Neural progenitor cell (in vitro differentiated cells): Measurements from ENCODE around the gene HS3ST4.

Source experiments
- CTCF ChIP-seq: fragments of 200-600 bp; sonication (generic); IDR thresholded peaks from 2 replicates; pipeline ENCODE4 v1.5.1; 2017; ENCODE audit warnings: antibody characterized with exemption, mild to moderate bottlenecking
- EZH2phosphoT487 ChIP-seq: fragments of 200-600 bp; sonication (generic); IDR thresholded peaks from 2 replicates; pipeline ENCODE4 v1.6.1; 2017; ENCODE audit warnings: antibody characterized with exemption

GRCh38 chr16:26058326-26058725, 366.6 kb downstream of the HS3ST4 start:
- no peak for TF ChIP-seq EZH2phosphoT487
- no peak for TF ChIP-seq CTCF
